ENCODE measurements around the gene EXOC4.

The EXOC4 gene

DNA sequence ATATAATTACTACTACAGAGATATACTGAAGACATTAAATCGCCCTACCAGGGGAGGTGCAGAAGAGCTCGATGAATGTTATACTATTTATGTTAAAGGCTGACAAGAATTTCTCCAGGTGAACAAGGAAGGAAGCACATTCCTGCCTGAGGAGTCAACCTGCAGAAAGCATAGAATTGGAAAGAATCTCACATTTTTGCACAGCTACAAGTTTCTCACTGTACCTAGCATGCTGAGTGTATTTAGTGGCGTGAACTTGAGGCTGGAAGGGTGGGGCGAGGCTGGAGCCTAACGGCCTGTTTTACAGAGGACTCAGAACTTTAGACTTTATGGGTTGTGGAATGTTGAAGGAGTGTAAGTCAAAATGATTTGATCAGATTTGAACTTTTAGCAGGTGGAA lies 500.6 kb downstream of the EXOC4 start:
- H3K4me1 ChIP-seq (ENCODE audit: insufficient read depth, low read length, severe bottlenecking), result no peaks in the 10 kb centered on the region
- H3K9me3 ChIP-seq (ENCODE audit: low read length), result no peaks in the 10 kb centered on the region
- TF ChIP-seq EZH2 (IDR thresholded peaks at IDR 0.05; ENCODE audit: borderline replicate concordance, low read length), result no peak
- TF ChIP-seq, protein P1, sequence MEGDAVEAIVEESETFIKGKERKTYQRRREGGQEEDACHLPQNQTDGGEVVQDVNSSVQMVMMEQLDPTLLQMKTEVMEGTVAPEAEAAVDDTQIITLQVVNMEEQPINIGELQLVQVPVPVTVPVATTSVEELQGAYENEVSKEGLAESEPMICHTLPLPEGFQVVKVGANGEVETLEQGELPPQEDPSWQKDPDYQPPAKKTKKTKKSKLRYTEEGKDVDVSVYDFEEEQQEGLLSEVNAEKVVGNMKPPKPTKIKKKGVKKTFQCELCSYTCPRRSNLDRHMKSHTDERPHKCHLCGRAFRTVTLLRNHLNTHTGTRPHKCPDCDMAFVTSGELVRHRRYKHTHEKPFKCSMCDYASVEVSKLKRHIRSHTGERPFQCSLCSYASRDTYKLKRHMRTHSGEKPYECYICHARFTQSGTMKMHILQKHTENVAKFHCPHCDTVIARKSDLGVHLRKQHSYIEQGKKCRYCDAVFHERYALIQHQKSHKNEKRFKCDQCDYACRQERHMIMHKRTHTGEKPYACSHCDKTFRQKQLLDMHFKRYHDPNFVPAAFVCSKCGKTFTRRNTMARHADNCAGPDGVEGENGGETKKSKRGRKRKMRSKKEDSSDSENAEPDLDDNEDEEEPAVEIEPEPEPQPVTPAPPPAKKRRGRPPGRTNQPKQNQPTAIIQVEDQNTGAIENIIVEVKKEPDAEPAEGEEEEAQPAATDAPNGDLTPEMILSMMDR (IDR thresholded peaks at IDR 0.05; ENCODE audit: low read length), result no peak
- no peaks in the 10 kb centered on the region for H4K20me1 ChIP-seq (ENCODE audit: insufficient read depth, low read length)
- H3K27ac ChIP-seq (ENCODE audit: low read depth, low read length, poor library complexity, severe bottlenecking), result no peak overlapping the region
- H3K4me2 ChIP-seq (ENCODE audit: low read length), result no peak overlapping the region
- H3K79me2 ChIP-seq (ENCODE audit: insufficient read depth, low read length), result no peaks in the 10 kb centered on the region
- H3F3A ChIP-seq (ENCODE audit: insufficient read depth, low read length), result no peaks in the 10 kb centered on the region
- H3K9me2 ChIP-seq (ENCODE audit: low read depth, low read length), result no peaks in the 10 kb centered on the region
- no peaks in the 10 kb centered on the region for H3K27me3 ChIP-seq (ENCODE audit: insufficient read depth, low read length)
- H2AFZ ChIP-seq (ENCODE audit: low read length), result no peak overlapping the region
- no peaks in the 10 kb centered on the region for H3K36me3 ChIP-seq (ENCODE audit: insufficient read depth, low read length)
- no peak overlapping the region for H3K4me3 ChIP-seq (ENCODE audit: low read depth, low read length, poor library complexity, severe bottlenecking)
- no peak overlapping the region for H3K9ac ChIP-seq (ENCODE audit: low read length)

DNA sequence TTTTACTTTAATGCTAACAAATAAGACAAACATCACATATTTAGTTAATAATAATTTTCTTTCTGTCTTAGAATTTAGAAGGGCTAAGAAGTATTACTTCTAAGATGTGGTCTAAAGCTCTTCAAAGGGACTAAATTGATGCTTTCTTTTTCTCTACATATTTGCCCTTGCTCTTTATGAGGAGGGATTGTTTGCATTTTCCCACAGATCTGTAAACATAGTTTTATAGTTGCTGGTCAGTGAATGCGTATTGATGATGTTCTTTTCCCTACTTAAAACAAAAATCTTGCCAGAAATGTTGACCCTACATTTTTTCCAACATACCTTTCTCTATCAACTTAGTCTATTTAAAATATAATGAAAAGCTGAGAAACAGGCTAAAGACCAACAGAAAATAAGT lies 501.8 kb downstream of the EXOC4 start:
- H3K9me3 ChIP-seq (ENCODE audit: low read length), result no peaks in the 10 kb centered on the region
- H3K4me1 ChIP-seq (ENCODE audit: insufficient read depth, low read length, severe bottlenecking), result no peaks in the 10 kb centered on the region
- H3K27me3 ChIP-seq (ENCODE audit: insufficient read depth, low read length), result no peaks in the 10 kb centered on the region
- no peak overlapping the region for H3K4me3 ChIP-seq (ENCODE audit: low read depth, low read length, poor library complexity, severe bottlenecking)
- no peak overlapping the region for H3K9ac ChIP-seq (ENCODE audit: low read length)
- H3K27ac ChIP-seq (ENCODE audit: low read depth, low read length, poor library complexity, severe bottlenecking), result no peak overlapping the region
- H3K36me3 ChIP-seq (ENCODE audit: insufficient read depth, low read length), result no peaks in the 10 kb centered on the region
- H3K9me2 ChIP-seq (ENCODE audit: low read depth, low read length), result no peaks in the 10 kb centered on the region
- no peaks in the 10 kb centered on the region for H3F3A ChIP-seq (ENCODE audit: insufficient read depth, low read length)
- H4K20me1 ChIP-seq (ENCODE audit: insufficient read depth, low read length), result no peaks in the 10 kb centered on the region
- H2AFZ ChIP-seq (ENCODE audit: low read length), result no peak overlapping the region
- H3K4me2 ChIP-seq (ENCODE audit: low read length), result no peak overlapping the region
- TF ChIP-seq, protein P1 (IDR thresholded peaks at IDR 0.05; ENCODE audit: low read length), result no peak
- no peak for TF ChIP-seq EZH2 (IDR thresholded peaks at IDR 0.05; ENCODE audit: borderline replicate concordance, low read length)
- no peaks in the 10 kb centered on the region for H3K79me2 ChIP-seq (ENCODE audit: insufficient read depth, low read length)

DNA sequence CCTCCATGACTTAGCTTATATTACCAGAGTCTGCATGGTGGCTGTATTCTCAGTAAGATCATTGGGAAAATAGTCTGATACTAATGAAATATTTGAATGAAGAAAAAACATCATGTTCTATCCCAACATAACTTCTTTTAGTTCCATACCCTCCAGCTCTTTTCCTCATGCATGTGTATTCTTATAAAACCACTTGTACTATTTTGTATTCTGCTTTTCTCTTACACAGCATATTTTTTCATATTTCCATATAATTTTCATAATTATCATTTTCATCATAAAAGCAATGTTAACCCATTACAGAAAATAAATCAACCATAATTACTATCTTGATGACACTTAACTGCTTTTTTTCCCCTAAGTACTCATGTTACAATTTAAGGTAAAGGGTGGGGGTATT lies 503.0 kb downstream of the EXOC4 start:
- TF ChIP-seq, protein P1 (IDR thresholded peaks at IDR 0.05; ENCODE audit: low read length), result no peak
- TF ChIP-seq EZH2 (IDR thresholded peaks at IDR 0.05; ENCODE audit: borderline replicate concordance, low read length), result no peak
- Histone ChIP-seq H2AFZ (ENCODE audit: low read length) (no peak overlapping the region), H3K27ac (ENCODE audit: low read depth, low read length, poor library complexity, severe bottlenecking) (no peak overlapping the region), H4K20me1 (ENCODE audit: insufficient read depth, low read length) (no peaks in the 10 kb centered on the region), H3K27me3 (ENCODE audit: insufficient read depth, low read length) (no peaks in the 10 kb centered on the region), H3K9me3 (ENCODE audit: low read length) (no peaks in the 10 kb centered on the region), H3K79me2 (ENCODE audit: insufficient read depth, low read length) (no peaks in the 10 kb centered on the region), H3K36me3 (ENCODE audit: insufficient read depth, low read length) (no peaks in the 10 kb centered on the region), H3K4me1 (ENCODE audit: insufficient read depth, low read length, severe bottlenecking) (no peaks in the 10 kb centered on the region), H3F3A (ENCODE audit: insufficient read depth, low read length) (no peaks in the 10 kb centered on the region), H3K4me3 (ENCODE audit: low read depth, low read length, poor library complexity, severe bottlenecking) (no peak overlapping the region), H3K9me2 (ENCODE audit: low read depth, low read length) (no peaks in the 10 kb centered on the region), H3K4me2 (ENCODE audit: low read length) (no peak overlapping the region), H3K9ac (ENCODE audit: low read length) (no peak overlapping the region)

All from OCI-LY1 (cell line).